Fibroblast of lung (primary cell): Measurements from ENCODE around the gene IFNGR1. TPM values are rescaled to one million over a fixed set of nuclear protein-coding genes. Genes with fewer than 3 reads are reported as not detected.

ENCODE experiments used
- DNase-seq, 2 donors: peaks; one replicate each; pipeline versions ENCODE4 v3.0.0 to v3.0.0-alpha.2; 2010; ENCODE audit warnings: low read depth in 2 of 2
- H2AFZ ChIP-seq: 2 replicates; pipeline ENCODE4 v1.5.1; 2012; ENCODE audit warnings: low read length, control low read depth, inconsistent platforms
- H3K27ac ChIP-seq: 2 replicates; pipeline ENCODE4 v1.5.1; 2011; ENCODE audit warnings: low read length, control low read depth; ENCODE audit not compliant: insufficient read depth
- H3K27me3 ChIP-seq: 2 replicates; pipeline ENCODE4 v1.5.1; 2011; ENCODE audit warnings: mild to moderate bottlenecking, low read length; ENCODE audit not compliant: control insufficient read depth, insufficient read depth
- H3K36me3 ChIP-seq: 2 replicates; pipeline ENCODE4 v1.5.1; 2011; ENCODE audit warnings: low read length; ENCODE audit not compliant: control insufficient read depth, insufficient read depth
- H3K4me1 ChIP-seq: 2 replicates; pipeline ENCODE4 v1.5.1; 2011; ENCODE audit warnings: low read length; ENCODE audit not compliant: control insufficient read depth, insufficient read depth; ENCODE audit errors: extremely low read depth
- H3K4me2 ChIP-seq: 2 replicates; pipeline ENCODE4 v1.5.1; 2011; ENCODE audit warnings: low read length, control low read depth; ENCODE audit not compliant: insufficient read depth; ENCODE audit errors: extremely low read depth
- H3K4me3 ChIP-seq, 4 experiments: fragments of 200-600 bp in 1 of 4; sonication (generic) in 1 of 4; replicated peaks in 1 of 4; 2 replicates each; pipeline ENCODE4 v1.5.1; 2011 to 2016; ENCODE audit warnings: low read length in 4 of 4, low read depth in 3 of 4, mild to moderate bottlenecking in 3 of 4, control low read depth in 2 of 4, inconsistent platforms in 1 of 4, mixed read lengths in 1 of 4; ENCODE audit not compliant: insufficient read depth in 1 of 4; ENCODE audit errors: control extremely low read depth in 1 of 4
- H3K79me2 ChIP-seq: 2 replicates; pipeline ENCODE4 v1.5.1; 2012; ENCODE audit warnings: mild to moderate bottlenecking, low read length, inconsistent platforms; ENCODE audit not compliant: control insufficient read depth, insufficient read depth
- H3K9ac ChIP-seq: 2 replicates; pipeline ENCODE4 v1.5.1; 2011; ENCODE audit warnings: mild to moderate bottlenecking, low read length, control low read depth; ENCODE audit not compliant: insufficient read depth
- H3K9me3 ChIP-seq: 2 replicates; pipeline ENCODE4 v1.5.1; 2012; ENCODE audit warnings: low read depth, low read length; ENCODE audit not compliant: control insufficient read depth, insufficient read depth
- H4K20me1 ChIP-seq: 2 replicates; pipeline ENCODE4 v1.5.1; 2011; ENCODE audit warnings: low read length; ENCODE audit not compliant: control insufficient read depth, insufficient read depth; ENCODE audit errors: extremely low read depth
- EZH2 ChIP-seq: IDR thresholded peaks from 2 replicates; pipeline ENCODE4 v1.5.1; 2012; ENCODE audit warnings: low read length, control low read depth, mild to moderate bottlenecking; ENCODE audit errors: missing control alignments
- polyA plus RNA-seq, 2 donors: library from polyadenylated mRNA; depleted of rRNA in 1 of 2; stranded (reverse) in 1 of 2; unstranded in 1 of 2; fragments of >200 nt; gene quantifications; 2 replicates each; pipeline ENCODE4 v1.2.1, GENCODE V29; 2011 to 2012; ENCODE audit warnings: missing spikeins in 1 of 2
- total RNA-seq: library from RNA; depleted of rRNA; stranded (reverse); fragments of >200 nt; gene quantifications from 2 replicates; pipeline ENCODE4 v1.2.1, GENCODE V29; 2014
- TF ChIP-seq, protein P1 (sequence below), 2 donors: IDR thresholded peaks in 1 of 2; conservative IDR thresholded peaks in 1 of 2; 1 replicate in 1 of 2; 2 replicates in 1 of 2; pipeline ENCODE4 v1.5.1; 2011 to 2012; ENCODE audit warnings: low read length in 2 of 2, control low read depth in 1 of 2, inconsistent platforms in 1 of 2, low read depth in 1 of 2, mild to moderate bottlenecking in 1 of 2

The IFNGR1 gene
- total and polyA plus RNA-seq, 2 donors (not counting 1 experiment from before 2014, with no cell fraction given): 55.9 to 123 TPM

DNA sequence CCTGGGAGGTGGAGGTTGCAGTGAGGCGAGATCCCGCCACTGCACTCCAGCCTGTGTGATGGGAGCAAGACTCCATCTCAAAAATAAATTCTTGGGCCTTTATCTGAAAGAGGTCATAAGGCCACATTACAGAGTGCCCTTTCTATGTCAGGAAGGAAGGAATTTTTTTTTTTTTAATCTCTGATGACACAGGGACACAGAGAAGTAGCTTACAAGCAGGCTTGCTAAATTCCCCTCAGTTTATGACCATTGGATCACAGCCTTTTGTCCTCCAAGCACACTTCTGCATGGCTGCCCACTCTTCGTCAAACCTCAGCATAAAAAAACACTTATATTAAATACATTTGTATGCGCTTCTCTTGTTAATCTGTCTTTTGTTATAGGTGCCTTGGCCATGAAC, 7.5 kb upstream of the IFNGR1 start:
- H2AFZ ChIP-seq: no peak overlapping the region
- no peaks in the 10 kb centered on the region for H3K4me1 ChIP-seq
- TF ChIP-seq EZH2: no peak
- TF ChIP-seq, protein P1, sequence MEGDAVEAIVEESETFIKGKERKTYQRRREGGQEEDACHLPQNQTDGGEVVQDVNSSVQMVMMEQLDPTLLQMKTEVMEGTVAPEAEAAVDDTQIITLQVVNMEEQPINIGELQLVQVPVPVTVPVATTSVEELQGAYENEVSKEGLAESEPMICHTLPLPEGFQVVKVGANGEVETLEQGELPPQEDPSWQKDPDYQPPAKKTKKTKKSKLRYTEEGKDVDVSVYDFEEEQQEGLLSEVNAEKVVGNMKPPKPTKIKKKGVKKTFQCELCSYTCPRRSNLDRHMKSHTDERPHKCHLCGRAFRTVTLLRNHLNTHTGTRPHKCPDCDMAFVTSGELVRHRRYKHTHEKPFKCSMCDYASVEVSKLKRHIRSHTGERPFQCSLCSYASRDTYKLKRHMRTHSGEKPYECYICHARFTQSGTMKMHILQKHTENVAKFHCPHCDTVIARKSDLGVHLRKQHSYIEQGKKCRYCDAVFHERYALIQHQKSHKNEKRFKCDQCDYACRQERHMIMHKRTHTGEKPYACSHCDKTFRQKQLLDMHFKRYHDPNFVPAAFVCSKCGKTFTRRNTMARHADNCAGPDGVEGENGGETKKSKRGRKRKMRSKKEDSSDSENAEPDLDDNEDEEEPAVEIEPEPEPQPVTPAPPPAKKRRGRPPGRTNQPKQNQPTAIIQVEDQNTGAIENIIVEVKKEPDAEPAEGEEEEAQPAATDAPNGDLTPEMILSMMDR (conservative IDR thresholded peaks at IDR 0.05 in 1 of 2, IDR thresholded peaks at IDR 0.05 in 1 of 2; ENCODE audit: low read depth in 1 of 2, low read length in 2 of 2): no peak
- DNase-seq: no peak
- no peak overlapping the region for H3K4me2 ChIP-seq
- no peak overlapping the region for H3K9ac ChIP-seq
- no peak overlapping the region for H3K27ac ChIP-seq
- no peak overlapping the region for H3K4me3 ChIP-seq
- no peaks in the 10 kb centered on the region for H3K79me2 ChIP-seq
- no peaks in the 10 kb centered on the region for H3K9me3 ChIP-seq
- H3K36me3 ChIP-seq: no peaks in the 10 kb centered on the region
- no peaks in the 10 kb centered on the region for H4K20me1 ChIP-seq
- H3K27me3 ChIP-seq: no peaks in the 10 kb centered on the region

DNA sequence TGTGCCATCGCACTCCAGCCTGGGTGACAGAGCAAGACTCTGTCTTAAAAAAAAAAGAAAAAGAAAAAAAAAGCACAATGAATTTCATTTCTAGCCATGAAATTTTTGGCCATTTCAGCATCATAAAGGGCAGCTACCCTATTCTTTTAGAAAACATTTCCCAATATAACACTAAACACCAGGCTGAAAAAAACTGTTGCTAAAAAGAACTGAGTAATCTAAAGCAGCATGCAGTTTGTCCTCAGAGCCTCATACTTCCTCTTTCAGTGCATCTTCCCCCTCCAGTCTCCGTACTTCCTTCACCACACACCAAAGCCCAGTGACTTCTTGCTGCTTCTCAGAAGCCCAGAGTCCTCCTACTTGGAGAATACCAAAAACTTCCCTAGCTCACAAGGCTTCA, 5.6 kb upstream of the IFNGR1 start:
- no peak overlapping the region for H3K4me2 ChIP-seq
- no peak overlapping the region for H2AFZ ChIP-seq
- H3K27ac ChIP-seq: no peak overlapping the region
- no peak overlapping the region for H3K9ac ChIP-seq
- H3K4me1 ChIP-seq: peaks cover 2% of the 10 kb centered on the region
- no peaks in the 10 kb centered on the region for H3K36me3 ChIP-seq
- no peaks in the 10 kb centered on the region for H3K27me3 ChIP-seq
- H3K9me3 ChIP-seq: no peaks in the 10 kb centered on the region
- H3K4me3 ChIP-seq: no peak overlapping the region
- no peak for DNase-seq
- TF ChIP-seq, protein P1 (conservative IDR thresholded peaks at IDR 0.05 in 1 of 2, IDR thresholded peaks at IDR 0.05 in 1 of 2; ENCODE audit: low read depth in 1 of 2, low read length in 2 of 2): no peak
- TF ChIP-seq EZH2: no peak
- H3K79me2 ChIP-seq: no peaks in the 10 kb centered on the region
- no peaks in the 10 kb centered on the region for H4K20me1 ChIP-seq

DNA sequence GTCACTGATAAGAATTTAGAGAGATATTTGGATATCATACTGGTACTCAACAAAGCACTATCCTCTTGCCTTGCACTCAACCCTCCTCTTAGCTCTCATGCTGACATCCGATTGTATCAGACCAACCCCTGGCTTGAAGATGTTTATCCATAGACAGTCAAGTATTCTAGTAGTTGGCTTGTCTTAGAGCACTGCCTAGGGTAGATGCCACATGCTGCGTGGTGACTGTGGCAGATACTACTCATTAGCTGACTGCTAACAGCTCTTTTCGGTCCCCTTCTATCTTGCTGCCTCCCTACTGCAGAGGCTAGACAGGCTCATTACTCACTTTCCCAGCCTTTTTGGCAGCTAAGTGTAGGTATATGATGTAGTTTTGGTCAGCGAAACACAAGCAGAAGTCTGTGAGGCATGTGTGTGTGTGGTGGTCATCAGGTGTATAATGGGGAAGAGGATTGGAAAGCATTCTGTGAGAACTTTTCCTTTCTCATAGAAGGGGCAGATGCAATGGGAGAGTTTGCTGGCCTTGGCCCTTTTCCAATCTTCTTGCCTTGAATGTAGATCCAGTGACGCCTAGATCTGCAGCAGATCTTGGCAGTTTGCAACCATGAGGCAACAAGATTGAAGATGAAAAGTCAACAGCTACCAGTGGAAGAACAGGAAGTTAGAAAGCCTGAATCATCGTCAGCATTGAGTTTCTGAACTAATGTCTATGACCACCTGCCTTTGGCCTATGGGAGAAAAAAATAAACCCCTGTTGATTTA, 4.4 kb upstream of the IFNGR1 start:
- Histone ChIP-seq H3K9ac (no peak overlapping the region), H3K79me2 (peaks cover 6% of the 10 kb centered on the region), H3K4me1 (peaks cover 5% of the 10 kb centered on the region), H2AFZ (no peak overlapping the region), H3K4me2 (no peak overlapping the region), H4K20me1 (no peaks in the 10 kb centered on the region), H3K4me3 (no peak overlapping the region), H3K36me3 (no peaks in the 10 kb centered on the region), H3K9me3 (no peaks in the 10 kb centered on the region), H3K27me3 (no peaks in the 10 kb centered on the region), H3K27ac (no peak overlapping the region)
- peak; percentile 43 to 78 for DNase-seq
- TF ChIP-seq EZH2: no peak
- TF ChIP-seq, protein P1 (conservative IDR thresholded peaks at IDR 0.05 in 1 of 2, IDR thresholded peaks at IDR 0.05 in 1 of 2; ENCODE audit: low read depth in 1 of 2, low read length in 2 of 2): no peak
